ENCODE measurements around the gene RAB42. TPM values are rescaled to one million over a fixed set of nuclear protein-coding genes. Genes with fewer than 3 reads are reported as not detected.

Gene RAB42
- total RNA-seq: 1 to 10 TPM in 3 of 10 donors, under 1 TPM in 7; 0.17 to 3.4 (median 0.50) TPM
- polyA plus RNA-seq: under 1 TPM; 0.57 to 0.59 TPM
- long read RNA-seq, donor 1, partial matches to known transcripts: 0 of 2 reads
- long read RNA-seq, donor 1, other reads (novel, unspliced or antisense): 0 of 2 reads
- long read RNA-seq, donor 2, partial matches to known transcripts: 0 of 1 reads
- long read RNA-seq, donor 2, other reads (novel, unspliced or antisense): 1 of 1 reads
- long read RNA-seq, donor 3, partial matches to known transcripts: 0 of 1 reads
- long read RNA-seq, donor 3, other reads (novel, unspliced or antisense): 0 of 1 reads

GRCh38 chr1:28591708-28592320 is at the start of gene RAB42:
RAB42 (plus strand) TSS chr1:28592265; CDS start chr1:28592512, 247 bp downstream.
- ATAC-seq (peak; percentile 38 to 76 (median 56)), DNase-seq (peak; percentile 35 to 42)
- Histone ChIP-seq H3K27me3 (no peaks in the 10 kb centered on the region), H3K4me1 (peaks cover 0 to 32% (median 5%) of the 10 kb centered on the region in 9 donors), H3K4me3 (peak within 1 kb of the TSS in 9 of 10 donors; percentile 46 to 67 (median 58)), H3K36me3 (no peaks in the 10 kb centered on the region), H3K27ac (peak within 1 kb of the TSS in 4 of 10 donors; percentile 14 to 75 (median 52)), H3K9me3 (no peaks in the 10 kb centered on the region)
- WGBS, 2 donors: 31 to 46% methylated on average over 13 of the region's 13 CpGs
- TF ChIP-seq CTCF (IDR thresholded peaks at IDR 0.05): no peak
- intact Hi-C loops (cut with DNase I): loop anchor here in 1 of 10 donors (10.0 kb wide), 1 partner anchor 77 kb away; no protein-coding TSS in a partner anchor

- TF ChIP-seq CTCF (IDR thresholded peaks at IDR 0.05): no peak
- no peaks in the 10 kb centered on the region for H3K4me1 ChIP-seq
- H3K4me3 ChIP-seq: no peak overlapping the region
- H3K9me3 ChIP-seq: no peaks in the 10 kb centered on the region
- ATAC-seq (no peak), DNase-seq (no peak)
- no peaks in the 10 kb centered on the region for H3K27me3 ChIP-seq
- H3K36me3 ChIP-seq: no peaks in the 10 kb centered on the region
- intact Hi-C loops (cut with DNase I): no loop called here
- 93 to 100% methylated on average over 4 of the region's 4 CpGs for WGBS, 2 donors
- H3K27ac ChIP-seq: no peak overlapping the region
Measured at GRCh38 chr1:28545246-28545628, 46.8 kb upstream of the RAB42 start.

- no peak for ATAC-seq
- intact Hi-C loops (cut with DNase I): no loop called here
- WGBS, 2 donors: 86 to 93% methylated on average over 3 of the region's 3 CpGs
- H3K9me3 ChIP-seq: no peaks in the 10 kb centered on the region
- H3K27ac ChIP-seq: no peak overlapping the region
- DNase-seq: no peak
- H3K36me3 ChIP-seq: no peaks in the 10 kb centered on the region
- H3K4me1 ChIP-seq: peaks cover 0 to 6% (median under 1%) of the 10 kb centered on the region in 9 donors
- H3K27me3 ChIP-seq: no peaks in the 10 kb centered on the region
- H3K4me3 ChIP-seq: no peak overlapping the region
- no peak for TF ChIP-seq CTCF (IDR thresholded peaks at IDR 0.05)
Measured at GRCh38 chr1:28548318-28548717, 43.7 kb upstream of the RAB42 start.

- Histone ChIP-seq H3K4me1 (peaks cover 0 to 25% (median 10%) of the 10 kb centered on the region in 9 donors), H3K27ac (no peak overlapping the region), H3K36me3 (peaks cover 0 to 26% (median 3%) of the 10 kb centered on the region in 9 donors), H3K9me3 (no peaks in the 10 kb centered on the region), H3K4me3 (no peak overlapping the region), H3K27me3 (no peaks in the 10 kb centered on the region)
- no peak for TF ChIP-seq CTCF (IDR thresholded peaks at IDR 0.05)
- DNase-seq: no peak
- WGBS, 2 donors: 85 to 86% methylated on average over 6 of the region's 6 CpGs
- intact Hi-C loops (cut with DNase I): loop anchor here in 4 of 10 donors (5.0 to 10.0 kb wide), 3 partner anchors 34 to 53 kb away; partner anchors contain the start of gene RCC1 (in 1 of the 4)
- no peak for ATAC-seq
Measured at GRCh38 chr1:28551381-28551780, 40.7 kb upstream of the RAB42 start.
